HuH-7 (cell line): Measurements from ENCODE around the gene C16orf46.

Experiments used
- DNase-seq: peaks from one replicate; pipeline ENCODE4 v3.0.0; 2011; ENCODE audit warnings: low spot score

The C16orf46 gene

DNA sequence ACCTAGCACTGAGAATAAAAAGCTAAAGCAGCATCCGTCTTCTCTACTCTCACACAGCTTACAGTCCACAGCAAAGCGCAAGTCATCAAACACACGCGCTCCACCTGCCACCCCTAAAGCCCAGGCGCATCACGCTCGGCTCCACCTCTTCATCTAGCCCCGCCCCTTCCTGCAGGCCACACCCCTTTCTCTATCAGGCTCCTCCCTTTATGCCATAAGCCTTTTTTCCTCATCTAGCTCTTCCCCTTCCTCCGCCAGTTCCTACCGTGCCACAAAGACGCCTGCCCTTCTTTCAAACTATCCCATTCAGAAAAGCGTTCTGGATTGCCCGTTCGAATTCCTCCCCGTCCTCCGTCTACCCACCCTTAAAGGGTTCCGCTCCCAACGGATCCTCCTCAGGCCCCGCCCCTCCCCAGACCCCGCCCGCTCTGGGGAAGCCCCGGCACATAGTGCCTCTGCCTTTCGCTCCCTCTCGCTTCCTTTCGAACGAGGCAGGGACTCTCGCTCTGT is 417 bp downstream of the C16orf46 start:
- DNase-seq, result peak; percentile 71

DNA sequence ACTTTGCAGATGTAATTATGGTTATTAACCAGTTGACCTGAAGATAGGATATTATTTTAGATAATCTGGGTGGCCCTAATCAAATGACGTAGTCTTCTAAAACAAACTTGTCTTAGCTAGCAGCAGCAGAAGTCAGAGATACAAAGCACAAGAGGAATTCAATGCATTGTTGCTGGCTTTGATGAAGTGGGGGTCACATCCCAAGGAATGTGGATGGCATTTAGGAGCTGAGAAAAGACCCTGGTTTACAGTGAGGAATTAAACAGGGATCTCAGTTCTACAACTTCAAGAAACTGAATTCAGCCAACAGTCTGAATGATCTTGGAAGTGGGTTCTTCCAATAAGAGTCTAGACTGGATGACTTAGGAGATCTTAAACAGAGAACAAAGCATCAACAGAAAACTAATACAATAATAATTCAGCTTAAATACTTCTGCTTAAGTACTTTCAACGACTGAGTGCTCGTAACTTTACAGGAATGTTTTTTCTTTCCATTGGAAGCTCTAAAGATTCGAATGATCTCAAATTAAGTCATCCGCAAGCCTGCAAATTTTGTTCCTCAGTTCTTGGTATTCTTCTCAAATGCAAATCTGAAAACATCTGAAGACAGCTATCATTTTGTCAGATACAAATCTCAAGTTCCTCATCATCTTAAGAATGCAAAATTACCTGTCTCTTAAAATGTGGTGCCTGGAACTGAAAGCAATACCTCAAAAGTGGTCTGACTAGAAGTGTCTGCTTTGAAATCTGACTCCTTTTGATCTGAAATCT is 3.3 kb downstream of the C16orf46 start:
- DNase-seq, result no peak

DNA sequence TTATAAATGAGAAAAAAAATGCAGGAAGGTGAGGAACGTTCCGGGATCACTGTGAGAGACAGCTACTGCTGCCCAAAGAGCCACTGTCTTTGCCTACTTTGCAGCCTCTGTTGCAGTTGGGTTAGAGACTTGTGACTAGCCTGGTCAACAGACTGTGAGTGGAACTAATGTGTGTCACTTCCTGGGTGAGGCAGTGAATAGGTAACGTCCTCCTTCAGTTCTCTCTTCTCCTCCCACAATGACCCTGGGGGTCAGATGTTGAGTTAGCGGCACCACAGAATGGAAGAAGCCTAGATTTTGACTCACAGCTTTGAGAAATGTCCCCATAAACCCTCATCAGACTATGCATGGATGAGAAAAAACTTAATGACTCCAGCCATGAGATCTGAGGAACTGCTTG is 5.2 kb downstream of the C16orf46 start:
- peak; percentile 28 for DNase-seq

DNA sequence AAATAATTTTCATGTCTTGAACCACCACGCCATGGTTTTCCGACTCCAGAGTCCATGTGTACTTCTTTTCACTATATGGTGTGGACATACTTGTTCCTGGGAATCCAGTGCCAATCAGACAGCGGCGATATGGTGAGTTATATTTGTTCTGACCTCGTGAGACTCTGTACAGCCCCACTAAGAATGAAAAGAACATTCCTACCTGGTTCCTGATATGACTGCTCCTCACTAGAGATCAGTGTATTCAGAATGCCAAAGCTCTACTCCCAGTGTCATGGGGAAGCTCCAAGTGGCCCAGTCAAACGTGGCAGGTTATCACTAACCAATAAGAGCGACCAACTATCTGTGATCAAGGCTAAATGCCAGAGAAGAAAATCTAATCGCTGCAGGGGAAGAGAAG is 6.1 kb downstream of the C16orf46 start:
- no peak for DNase-seq

DNA sequence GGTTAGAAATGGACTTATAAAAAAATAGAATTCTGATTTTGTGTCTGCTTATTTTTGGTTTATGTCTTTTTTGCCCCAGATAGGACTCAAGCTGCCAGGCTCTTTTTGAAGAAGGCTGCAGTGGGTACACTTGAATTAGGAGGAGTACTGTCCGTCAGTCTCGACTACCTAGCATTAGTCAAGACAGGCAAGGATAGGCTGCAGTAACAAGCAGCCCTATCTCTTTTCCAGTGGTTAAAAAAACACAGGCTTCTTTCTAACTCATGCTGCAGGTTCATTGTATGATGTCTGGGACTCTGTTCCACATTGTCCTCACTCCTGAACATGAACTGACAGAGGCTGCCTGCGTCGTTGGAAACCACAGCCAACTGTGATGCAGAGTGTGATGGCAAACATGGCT is 8.0 kb downstream of the C16orf46 start:
- no peak for DNase-seq

DNA sequence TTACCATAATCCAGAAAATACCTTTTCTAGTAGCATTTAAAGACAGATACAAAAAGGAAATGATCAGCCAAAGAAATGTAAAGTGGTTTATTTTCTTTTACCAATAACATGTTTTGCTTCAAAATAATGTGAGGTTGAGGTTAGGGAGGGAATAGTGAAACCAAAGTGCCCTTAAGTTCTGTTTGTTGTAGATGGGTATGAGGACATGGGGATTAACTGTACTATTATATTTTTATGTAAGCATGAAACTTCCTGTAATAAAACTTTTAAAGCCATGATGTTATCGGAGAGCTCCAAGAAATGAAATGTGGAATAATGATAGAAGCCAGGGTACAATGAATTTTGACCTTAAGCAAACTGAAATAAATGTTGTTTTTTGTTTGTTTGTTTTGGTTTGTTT is 9.9 kb downstream of the C16orf46 start:
- DNase-seq, result no peak

DNA sequence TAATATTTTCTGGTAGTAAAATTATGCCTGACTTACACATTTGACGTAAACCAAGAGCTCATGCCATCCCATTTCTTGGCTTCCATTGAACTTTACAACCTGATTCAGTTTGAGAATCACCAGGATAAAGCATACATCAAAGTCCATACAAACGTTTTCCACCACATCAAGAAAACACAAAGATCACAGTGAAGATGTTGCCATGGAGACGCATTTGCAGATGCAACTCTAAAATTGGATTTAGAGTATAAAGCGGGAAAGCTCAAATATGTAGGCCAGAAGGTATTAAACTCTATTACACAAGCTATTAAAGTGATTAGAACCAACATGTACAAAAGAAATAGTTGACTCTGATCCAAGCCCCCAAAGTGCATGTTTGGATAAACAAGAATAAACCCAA is 10.4 kb downstream of the C16orf46 start:
- no peak for DNase-seq

DNA sequence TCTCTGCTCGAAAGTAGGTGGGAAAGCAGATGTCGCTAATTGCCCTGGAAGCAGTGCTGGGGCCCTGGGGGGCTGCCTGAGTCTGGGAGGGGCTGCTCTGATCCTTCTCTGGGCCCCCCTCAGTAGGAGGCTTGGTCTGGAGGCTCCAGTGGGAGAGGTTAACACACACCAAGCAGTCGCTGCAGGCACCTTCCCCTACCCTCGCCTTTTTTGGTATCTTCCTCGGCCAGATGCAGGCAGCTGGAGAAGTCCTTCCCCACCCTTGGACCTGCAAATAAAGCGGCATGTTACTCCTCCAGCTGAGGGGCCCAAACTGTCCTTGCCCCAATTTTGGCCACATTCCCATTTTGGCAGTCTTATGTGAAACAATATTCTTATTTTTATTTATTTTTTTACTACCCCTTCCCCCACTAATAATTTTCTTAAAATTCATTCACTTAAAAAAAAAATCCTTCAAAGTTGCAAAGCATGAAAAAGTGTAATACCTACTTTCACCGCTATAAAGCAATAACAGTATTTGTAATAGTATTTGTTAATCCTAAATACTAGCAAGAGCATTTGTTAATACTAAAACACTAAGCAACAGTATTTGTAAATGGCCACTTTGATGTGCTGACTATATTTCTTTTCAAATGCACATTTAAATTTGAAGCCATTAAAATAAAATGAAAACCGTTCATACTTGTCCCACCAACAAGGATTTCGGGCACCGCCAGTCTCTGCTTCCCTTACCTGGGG is 15.0 kb downstream of the C16orf46 start:
- DNase-seq, result no peak

DNA sequence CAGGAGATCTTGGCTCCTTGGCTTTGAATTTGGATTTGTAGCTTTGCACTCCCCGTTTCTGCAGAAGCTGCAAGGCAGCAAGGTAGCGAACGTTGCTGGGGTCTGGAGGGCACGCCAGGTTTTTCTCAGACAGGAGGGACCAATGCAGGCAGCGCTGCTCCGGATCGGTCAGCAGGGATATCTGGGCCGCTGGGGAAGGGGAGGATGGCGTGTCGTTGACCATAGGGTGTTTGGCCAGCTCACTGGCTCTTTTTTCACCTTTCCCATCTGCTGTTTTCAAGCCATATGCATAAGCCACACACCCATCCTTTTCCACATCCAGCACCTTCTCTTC is 15.8 kb downstream of the C16orf46 start:
- no peak for DNase-seq

DNA sequence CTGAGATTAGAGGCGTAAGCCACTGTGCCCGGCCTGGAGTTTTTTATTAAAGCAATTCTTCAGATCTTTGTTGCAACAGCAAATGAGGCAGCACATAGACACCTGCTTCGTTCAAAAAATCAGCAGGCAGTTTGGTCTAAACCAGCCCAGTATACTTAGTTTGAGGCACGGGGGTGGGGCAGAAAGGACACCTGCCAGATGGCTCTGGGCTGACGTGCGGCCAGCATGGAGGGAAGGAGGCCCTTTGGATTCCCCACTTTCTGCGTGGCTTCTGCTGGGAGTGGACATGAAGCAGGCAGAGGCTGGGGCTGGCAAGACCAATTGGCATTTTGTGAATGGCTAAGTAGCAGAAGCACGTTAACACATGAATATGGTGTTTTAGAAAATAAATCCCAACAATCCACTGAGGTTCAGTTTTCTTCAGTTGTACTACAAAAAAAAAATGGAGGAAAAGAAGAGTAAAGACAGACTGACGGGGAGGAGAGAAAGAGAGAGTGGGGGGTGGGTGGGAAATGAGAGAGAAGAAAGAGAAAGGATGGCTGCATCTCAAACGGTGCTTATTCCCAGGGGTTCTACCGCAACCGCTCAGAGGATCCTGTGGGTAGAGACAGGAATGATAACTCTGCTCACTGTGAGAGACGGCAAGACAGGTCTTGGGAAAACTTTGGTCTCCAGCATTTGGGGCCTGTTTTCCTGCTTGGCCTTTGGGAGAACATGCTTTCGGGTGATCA is 16.3 kb downstream of the C16orf46 start:
- DNase-seq, result no peak

DNA sequence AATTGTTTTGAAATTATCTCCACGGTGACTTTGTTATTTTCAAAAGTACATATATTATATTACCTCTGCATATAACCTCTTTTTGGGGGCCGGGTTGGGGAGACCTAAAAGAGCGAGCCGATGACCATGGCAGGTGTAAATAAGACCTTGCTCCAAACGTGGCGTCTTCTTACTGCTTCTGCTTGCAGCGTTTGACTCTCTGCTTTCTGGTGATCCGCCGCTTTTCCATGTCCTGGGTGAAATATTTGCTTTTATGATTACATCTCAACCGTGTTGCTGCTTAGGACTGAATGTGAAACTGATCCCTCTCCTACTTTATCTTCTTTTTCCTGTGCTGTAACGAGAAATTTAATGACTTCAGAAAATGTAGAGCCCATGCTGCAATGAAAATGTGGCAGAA is 23.3 kb downstream of the C16orf46 start:
- no peak for DNase-seq

DNA sequence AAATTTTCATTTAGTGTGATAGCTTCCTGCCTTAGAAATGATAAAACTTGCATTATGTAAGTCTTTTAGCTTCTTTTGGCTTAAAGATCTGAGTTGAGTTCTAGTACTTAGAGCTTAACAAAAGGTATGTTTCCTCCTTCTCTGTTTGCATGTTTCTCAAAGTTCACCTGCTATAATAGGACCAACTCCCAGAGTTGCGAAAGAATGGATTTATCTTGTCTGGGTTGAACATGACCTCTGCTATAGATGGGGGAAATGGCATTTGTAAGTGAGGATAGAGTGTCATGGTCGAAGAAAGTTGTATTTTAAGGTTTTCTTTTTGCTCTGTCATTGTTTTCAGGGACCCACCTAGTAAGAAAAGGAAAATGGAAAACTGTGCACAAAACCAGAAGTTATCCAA is 34.2 kb downstream of the C16orf46 start:
- DNase-seq, result no peak

DNA sequence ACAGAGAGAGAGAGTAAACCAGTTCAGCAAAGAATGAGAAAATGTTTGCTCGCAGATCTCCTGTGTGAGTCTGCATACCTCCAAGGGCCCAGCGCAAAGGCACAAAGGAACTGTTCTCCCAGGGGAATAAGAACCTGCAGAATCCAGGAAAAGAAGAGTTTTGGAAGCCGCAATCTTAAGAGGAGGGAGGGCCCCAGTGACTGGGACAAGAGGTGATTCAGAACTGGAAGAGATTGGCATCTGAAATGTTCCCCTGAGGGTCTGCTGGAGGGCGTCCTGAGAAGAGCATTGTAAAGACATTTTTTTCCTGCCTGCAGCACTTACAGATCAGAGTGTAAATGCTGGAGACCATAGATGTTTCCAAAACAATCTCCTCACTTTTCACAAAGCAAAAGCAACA is 35.3 kb downstream of the C16orf46 start:
- no peak for DNase-seq

DNA sequence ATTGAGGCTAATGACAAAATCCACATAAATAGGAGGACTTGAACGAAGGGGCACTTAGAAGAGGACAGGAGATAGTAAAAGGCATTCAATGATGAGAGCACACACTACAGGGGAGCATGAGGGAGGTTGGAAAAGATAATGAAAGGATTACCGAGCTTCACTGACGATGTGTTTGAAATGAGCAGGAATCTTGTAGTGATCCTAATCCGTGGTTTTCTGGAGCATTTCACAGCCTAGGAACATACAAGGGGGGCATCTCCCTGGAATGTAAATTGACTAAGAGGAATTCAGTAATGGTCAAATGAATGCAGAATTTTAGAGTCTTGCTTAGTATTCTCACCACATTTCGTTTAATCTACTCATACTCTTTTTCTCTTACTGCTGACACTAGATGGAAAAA is 36.2 kb downstream of the C16orf46 start:
- DNase-seq, result no peak

DNA sequence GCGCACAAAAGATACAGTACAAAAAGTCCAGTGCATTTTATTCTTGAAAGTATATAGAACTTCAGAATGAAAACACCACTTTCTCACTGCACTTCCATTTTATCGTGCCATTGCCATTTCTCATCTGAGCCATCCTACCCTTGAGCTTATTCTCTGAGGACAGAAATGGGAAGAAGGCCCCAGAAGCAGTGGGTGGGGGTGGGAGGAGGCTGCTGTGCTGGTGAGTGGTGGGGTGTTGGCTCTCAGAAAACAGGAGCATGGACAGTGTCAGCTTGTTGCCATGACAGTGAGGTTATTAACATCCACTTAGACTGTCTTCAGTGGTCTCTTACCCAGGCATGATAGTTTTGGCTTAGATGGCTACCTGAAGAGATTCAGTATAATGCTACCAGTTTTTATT is 36.9 kb downstream of the C16orf46 start:
- DNase-seq, result no peak

DNA sequence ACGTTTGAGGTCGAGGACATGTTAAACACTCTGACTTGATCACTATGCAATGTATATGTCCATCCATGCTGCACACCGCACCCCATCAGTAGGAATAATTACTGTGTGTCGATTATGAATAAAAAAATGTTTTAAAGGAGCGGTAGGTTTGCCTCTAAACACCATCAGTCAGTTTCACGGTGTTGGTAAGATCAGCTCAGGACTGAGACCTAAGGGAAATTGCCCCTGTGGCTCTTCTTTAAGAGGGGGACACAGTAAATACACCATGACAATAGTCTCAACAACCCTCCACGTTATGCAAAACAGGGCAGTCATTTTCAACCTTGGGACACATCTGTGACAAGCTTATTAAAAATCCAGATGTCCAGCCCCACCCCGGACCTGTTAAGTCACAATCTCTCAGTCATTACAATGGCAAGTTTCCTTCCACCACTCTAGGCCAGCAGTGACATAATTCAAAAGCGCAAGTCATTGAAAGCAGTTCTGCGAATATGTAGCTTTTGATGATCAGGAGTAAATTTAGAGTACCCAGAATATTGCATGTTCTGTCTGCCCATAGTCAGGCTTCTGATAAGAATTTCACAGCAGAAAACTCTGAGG is 40.2 kb downstream of the C16orf46 start:
- DNase-seq, result no peak

DNA sequence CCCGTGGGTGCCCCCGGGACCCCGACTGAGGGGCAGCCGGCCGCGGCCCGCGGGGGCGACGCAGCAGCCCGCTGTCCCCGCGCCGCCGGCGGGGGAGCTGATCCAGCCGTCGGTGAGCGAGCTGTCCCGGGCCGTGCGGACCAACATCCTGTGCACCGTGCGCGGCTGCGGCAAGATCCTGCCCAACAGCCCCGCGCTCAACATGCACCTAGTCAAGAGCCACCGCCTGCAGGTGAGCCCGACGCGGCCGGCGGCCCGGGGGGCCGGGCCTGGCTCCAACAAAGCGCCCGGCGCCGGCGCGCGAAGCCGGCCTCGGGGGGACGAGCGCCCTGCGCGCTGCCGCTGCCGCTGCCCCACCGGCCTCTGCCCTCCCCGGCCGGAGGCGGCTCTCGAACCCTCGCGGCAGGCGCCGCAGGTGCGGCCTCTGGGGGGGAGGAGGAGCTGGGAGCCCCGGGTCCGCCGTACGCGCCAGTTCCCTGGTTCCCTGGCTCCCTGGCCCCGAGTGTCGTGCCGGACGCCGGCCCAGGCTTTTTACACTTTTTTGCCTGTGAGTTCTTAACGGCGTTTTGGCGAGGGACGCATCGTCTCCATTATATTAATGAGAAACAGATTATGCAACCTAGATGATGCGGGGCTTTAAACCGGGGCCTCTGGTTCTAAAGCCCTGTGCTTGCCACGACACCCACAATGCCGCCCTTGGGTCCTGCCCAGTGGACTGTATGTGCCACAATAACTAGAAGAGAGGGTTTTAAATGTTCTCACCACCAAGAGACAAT is 40.9 kb downstream of the C16orf46 start:
- peak; percentile 65 for DNase-seq

DNA sequence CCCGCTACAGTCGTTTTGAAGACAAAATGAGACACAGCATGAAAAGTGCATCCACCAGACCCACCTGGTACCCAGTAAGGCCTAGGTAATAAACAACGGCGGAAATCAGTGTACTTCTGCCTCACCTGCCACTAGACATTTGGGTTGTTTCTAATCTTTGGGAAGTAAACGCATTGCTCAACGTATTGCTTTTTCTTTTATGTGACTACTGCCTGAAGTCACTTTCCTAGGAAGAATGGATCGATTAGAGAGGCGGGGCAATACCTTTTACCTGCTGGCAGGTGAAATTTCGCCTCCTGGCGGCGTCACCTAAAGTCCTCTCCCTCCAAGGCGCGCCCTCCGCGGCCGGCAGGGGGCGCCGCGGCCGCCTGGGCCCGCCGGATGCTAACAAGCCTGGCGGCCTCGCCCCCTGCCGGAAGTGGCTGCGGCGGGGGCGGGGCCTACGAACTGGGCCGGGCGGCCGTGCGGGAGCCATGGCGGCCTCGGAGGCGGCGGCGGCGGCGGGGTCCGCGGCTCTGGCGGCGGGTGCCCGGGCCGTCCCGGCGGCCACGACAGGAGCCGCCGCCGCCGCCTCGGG is 41.6 kb downstream of the C16orf46 start, which contains the start of gene ATMIN:
Gene ATMIN, plus strand, starts transcription at position 445 of the 577 bp plus-strand sequence. Its CDS starts 29 bp downstream, at position 474.
- DNase-seq, result peak; percentile 85

DNA sequence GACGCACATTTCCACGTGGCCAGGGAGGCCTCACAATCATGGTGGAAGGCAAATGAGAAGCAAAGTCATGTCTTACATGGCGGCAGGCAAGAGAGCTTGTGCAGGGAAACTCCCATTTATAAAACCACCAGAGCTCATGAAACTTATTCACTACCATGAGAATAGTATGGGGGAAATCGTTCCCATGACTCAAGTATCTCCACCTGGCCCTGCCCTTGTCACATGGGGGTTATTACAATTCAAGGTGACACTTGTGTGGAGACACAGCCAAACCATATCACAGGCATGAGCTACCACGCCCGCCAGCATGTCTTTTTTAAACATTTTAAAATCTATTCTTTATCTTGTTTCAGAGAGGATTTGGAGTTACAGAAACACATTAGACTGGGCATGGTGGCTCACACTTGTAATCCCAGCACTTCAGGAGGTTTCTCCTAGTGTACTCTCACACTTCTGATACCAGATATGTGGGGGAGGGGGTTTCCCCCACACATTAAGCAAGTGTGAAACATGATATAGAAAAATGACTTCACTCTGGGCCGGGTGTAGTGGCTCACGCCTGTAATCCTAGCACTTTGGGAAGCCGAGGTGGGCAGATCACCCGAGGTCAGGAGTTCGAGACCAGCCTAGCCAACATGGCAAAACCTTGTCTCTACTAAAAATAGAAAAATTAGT is 47.0 kb downstream of the C16orf46 start:
- no peak for DNase-seq

DNA sequence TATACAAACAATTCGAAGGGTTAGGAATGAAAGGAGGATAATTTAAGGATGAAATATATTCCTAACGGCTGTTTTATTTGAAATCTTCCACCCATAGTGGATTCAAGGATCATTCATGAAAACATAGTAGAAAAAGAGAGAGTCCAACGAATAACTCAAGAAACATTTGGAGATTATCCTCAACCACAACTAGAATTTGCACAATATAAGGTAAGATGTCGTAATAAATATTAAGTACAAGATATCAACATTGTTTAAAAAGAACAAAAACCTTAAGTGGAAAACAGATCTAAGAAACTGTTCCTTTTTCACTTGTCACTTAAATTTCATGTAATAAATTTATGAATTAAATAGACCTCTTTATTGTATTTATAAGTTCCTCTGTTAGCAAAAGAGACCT is 50.6 kb downstream of the C16orf46 start:
- DNase-seq, result no peak

DNA sequence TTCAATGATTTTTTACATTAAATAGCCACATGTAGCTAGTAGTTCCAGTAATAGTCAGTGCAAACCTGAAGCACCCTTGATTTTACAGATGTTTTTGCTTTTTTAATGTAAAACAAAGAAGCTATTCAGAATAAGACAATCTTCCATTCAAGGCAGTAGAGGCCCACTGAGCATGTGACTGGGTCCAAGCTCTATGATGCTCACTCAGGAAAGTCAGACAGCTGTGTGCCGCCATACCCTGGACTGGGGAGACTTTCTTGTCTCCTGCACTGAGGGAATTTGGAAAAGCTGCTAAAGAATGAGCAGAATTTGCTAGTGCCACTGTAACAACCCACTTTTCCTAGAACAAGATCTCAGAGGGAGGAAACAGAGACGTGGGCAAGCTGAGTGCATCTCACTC is 58.5 kb downstream of the C16orf46 start:
- DNase-seq, result no peak
